MM.1S (cell line): ENCODE data around the gene AKAP4.

Experiments used
- EZH2 ChIP-seq: fragments of 300-600 bp; sonication (generic); optimal IDR thresholded peaks from 2 replicates; pipeline ENCODE3; 2017; ENCODE audit warnings: low read depth, mild to moderate bottlenecking, antibody characterized with exemption, low read length, mixed read lengths
- TF ChIP-seq, protein P1 (sequence below): fragments of 300-600 bp; sonication (generic); IDR thresholded peaks from 2 replicates; pipeline ENCODE4 v1.5.1; 2016; ENCODE audit warnings: antibody characterized with exemption, low read length, mixed read lengths

DNA sequence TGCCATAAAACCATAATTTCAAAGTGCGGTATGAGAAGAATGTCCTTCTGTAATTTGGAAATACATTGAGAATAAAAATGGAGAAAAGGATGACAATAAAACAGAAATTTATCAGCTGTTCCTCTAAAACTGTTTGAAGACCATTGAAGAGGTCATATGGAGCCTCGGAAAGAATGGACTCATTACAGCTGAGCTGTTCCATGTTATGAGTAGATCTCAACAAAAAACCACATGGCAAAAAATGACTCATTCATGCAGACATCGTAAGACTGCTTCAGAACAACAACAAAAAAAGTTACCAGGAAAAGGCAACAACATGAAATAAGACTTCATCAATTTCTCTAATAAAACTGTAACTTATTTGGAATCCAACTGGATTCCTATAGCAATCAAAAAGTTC, 39.7 kb downstream of the AKAP4 start:
- TF ChIP-seq, protein P1, sequence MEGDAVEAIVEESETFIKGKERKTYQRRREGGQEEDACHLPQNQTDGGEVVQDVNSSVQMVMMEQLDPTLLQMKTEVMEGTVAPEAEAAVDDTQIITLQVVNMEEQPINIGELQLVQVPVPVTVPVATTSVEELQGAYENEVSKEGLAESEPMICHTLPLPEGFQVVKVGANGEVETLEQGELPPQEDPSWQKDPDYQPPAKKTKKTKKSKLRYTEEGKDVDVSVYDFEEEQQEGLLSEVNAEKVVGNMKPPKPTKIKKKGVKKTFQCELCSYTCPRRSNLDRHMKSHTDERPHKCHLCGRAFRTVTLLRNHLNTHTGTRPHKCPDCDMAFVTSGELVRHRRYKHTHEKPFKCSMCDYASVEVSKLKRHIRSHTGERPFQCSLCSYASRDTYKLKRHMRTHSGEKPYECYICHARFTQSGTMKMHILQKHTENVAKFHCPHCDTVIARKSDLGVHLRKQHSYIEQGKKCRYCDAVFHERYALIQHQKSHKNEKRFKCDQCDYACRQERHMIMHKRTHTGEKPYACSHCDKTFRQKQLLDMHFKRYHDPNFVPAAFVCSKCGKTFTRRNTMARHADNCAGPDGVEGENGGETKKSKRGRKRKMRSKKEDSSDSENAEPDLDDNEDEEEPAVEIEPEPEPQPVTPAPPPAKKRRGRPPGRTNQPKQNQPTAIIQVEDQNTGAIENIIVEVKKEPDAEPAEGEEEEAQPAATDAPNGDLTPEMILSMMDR, result no peak
- TF ChIP-seq EZH2, result no peak
